DMS 273 treated with DMSO at 0.1 percent for 48 hours (cell line): ENCODE measurements around the gene CFAP206.

Experiments
- DNase-seq: peaks from one replicate; lab custom pipeline; 2025; lab: John Stamatoyannopoulos, UW

Gene CFAP206, protein sequence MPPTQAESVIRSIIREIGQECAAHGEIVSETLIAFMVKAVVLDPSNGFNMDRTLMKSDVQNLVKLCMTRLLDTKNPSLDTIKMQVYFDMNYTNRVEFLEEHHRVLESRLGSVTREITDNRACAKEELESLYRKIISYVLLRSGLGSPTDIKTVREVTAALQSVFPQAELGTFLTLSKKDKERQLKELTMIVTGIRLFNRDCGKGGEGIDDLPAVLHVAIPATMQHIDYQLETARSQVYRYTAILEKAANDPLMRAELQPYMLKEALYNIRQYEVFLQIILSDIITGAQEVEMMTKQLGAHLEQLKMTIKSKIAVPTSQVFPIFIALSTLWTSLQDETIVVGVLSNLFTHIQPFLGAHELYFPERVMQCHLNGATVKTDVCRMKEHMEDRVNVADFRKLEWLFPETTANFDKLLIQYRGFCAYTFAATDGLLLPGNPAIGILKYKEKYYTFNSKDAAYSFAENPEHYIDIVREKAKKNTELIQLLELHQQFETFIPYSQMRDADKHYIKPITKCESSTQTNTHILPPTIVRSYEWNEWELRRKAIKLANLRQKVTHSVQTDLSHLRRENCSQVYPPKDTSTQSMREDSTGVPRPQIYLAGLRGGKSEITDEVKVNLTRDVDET

DNA sequence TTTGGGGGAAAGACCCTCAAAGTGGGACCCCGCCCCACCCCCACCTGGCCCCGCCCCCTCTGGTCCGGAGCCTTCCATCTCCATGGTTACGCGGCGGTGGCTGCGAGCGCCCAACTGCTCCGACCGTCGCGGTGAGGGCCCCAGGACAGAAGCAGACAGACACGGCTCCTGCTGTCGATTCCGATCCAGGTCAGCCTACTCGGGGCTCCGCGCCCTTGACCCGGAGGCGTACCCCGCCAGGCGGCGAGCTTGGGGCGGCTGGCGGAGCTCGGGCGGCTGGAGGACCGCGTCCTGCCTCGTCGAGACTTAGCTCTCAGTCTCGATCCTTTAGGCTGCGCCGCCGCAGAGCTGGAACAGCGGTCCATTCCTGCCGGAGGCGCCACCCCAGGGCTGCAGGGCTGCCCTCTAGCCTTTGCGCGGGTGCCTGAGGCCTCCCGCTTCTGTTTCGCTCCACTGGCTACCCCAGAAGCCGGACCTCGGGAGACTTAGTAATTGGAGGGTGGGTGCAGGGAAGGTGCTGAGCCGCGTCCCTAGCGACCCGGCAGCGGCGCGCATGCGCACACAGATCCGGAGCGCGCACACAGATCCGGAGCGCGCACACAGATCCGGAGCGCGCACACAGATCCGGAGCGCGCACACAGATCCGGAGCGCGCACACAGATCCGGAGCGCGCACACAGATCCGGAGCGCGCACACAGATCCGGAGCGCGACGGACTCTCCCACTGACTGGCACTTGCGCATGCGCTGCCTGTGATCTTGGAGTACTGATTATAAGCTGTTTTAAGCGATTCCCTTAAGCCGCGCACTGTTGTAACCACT, at the start of gene CFAP206:
Gene CFAP206 (plus strand): TSS at position 72 of the 820 bp plus-strand sequence. CDS start 1,868 bp downstream, outside the sequence.
- peak; percentile 76 for DNase-seq

DNA sequence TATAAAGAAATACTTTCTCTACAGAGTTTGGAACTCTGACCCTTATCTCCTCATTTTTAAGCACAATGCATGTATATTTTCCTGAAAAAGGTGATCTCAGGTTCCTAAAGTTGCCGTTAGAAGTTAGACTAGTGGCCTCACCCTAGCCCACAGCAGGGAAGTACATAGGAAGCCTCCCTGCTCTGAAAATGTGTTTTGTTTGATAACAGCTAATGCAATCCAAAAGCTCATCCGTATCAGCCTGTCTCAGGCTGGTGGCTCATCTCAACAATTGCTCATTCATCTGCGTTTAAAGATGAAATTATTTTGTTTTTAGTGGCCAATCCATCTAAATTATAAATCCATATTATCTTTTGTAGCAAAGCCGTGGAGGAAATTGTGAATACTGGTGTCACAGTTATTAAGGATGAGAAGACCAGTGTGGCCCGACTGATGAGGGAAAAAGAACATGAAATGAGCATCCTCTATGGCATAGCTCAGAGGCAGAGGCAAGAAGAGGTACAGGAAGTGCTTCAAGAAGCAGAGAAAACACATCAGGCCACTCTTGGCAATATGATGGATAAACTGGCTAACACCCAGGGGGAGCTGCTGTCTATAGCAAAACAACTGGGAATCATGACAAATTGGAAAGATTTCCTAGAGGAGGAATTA, 43.0 kb upstream of the CFAP206 start:
- DNase-seq, result no peak

DNA sequence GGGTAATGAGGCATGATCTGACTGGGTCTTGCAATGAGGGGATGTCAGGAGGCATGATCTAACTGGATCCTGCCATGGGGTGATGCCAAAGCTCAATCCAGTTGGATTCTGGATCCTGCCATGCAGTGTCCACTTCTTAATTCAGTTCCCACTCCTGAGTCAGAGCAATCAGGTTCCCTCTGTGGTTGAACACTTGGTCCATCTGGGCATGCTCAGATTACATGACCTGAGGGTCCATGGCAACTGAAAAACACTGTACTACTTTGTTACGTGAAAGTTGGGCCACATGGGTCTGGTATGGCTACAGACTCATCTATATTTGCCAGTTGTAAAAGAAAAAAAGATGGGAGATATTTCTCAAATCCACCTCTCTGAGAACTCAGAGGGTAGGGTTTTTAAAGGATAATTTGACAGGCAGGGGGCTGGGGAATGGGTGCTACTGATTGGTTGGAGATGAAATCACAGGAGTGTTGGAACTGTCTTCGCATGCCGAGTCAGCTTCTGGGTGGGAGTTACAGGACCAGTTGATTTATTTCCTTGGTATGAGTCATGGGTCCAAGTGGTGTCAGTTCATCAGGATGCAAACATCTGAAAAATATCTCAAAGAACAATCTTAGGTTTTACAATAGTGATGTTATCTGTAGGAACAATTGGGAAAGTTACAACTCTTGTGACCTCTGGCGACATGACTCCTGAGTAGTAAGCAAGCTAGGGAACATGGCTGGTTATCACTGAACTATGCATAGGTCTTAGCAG, 41.5 kb upstream of the CFAP206 start:
- no peak for DNase-seq

DNA sequence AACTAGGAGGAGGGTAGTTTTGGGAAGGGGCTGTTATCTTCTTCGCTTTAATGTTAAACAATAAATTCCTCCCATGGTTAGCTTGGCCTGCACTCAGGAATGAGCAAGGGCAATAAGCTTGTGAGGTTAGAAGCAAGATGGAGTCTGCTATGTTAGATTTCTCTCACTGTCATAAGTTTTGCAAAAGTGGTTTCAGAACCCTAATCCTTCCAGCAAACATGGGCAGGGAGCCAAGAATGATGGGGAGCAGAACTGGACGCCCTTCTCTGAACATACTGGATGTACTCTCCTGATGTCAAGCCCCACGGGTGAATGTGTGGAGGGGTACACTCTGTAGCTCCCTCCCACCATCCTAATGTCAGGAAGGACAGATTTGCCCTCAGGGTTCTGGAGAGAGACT, 40.9 kb upstream of the CFAP206 start:
- DNase-seq, result no peak

DNA sequence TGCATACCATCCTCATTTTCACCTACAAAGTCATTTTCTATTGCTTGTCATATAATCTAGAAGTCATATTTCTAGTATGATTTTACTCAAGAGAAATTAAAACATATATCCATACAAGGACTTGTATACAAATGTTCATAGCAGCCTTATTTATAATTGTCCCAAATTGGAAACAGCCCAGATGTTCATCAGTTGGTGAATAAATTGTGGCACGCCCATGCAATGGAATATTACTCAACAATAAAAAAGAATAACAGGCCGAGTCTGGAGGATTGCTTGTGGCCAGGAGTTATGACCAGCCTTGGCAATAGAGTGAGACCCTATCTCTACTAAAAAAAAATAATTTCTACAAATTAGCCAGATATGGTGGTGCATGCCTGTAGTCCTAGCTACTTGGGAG, 34.4 kb upstream of the CFAP206 start:
- DNase-seq, result no peak

DNA sequence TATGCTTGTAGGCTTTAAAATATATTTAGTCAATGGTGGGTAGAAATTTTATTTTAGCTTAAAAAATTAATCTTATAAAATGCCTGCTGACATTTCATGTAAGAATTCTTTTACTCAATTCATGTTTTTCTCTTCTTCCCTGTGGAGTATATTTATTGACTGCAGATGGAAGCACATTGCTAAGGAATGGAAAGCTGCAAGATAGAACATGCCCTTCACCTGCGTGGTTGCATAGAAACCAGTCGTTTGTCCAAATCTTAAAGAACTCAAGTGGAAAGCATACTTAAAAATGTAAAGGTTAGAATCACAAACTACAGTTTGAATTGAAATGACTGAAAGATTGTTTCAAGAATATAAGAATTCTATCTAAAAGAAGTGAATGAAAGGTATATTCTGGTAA, 32.5 kb upstream of the CFAP206 start:
- no peak for DNase-seq

DNA sequence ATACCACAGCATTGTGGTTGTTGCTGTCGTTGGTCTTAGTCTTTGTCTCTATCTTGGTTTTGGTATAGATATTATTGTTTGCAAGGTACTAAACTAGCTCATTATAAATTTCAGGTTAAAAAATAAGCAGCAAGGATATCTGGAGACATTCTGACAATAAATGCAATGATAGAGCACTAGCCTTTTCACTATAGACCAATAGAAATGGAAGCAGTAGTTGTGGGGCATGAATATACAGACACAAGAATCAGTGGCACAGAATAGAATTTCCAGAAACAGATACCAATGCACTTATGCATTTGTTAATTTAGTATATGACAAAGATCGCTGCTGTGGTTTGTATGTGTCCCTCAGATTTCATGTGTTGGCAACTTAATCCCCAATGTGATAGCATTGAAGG, 31.1 kb upstream of the CFAP206 start:
- no peak for DNase-seq

DNA sequence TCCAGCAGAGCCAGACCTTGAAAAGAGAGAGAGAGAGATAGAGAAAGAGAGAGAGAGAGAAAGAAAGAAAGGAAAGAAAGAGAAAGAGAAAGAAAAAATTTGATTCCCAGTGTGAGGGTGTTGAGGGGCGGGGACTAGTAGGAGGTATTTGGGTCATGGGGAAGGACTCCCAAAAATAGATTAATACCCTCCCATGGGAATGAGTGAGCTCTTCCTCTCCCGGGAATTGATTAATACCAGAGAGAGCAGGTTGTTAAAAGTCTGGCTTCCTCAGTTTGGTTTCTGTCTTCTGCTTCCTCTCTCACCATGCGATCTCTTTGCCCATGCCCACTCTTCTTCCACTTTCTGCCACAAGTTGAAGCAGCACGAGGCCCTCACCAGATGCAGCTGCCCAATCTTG, 28.8 kb upstream of the CFAP206 start:
- DNase-seq, result no peak

DNA sequence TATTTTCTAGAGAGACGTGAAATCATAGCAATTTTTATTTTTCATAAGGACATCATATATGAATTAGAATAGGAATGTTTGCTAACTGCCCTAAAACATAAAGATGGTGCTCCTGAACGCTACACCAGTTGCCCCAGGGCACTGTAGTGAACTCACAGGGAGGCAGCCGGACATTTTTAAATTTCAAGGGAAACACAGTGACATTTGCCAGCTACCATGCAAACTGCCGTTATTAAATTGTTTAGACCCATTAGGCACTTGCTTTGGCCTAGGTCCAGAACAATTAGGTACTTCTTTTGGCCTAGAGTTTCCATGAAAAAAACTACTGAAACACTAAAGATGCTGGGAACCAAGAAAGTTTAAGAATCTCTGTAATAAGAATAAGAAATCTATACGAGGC, 24.9 kb upstream of the CFAP206 start:
- DNase-seq, result no peak

DNA sequence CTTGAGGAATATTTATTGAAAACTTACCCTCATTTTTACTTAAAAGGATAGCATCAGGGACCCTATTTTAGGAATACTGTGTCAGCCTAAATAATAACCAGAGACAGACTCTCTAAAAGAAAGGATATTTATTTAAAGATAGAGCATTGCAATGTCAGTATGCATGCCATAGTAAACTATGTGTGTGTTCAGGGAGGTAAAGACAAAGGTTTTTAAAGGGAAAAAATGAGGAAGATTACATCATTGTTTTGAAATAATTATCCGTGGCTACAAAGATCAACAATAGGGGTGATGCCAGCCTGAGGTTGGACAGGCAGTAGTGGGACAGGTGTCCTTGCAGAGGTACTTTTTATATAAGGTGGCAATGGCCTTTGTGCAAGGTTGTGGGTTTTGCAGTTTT, 23.7 kb upstream of the CFAP206 start:
- DNase-seq, result no peak

DNA sequence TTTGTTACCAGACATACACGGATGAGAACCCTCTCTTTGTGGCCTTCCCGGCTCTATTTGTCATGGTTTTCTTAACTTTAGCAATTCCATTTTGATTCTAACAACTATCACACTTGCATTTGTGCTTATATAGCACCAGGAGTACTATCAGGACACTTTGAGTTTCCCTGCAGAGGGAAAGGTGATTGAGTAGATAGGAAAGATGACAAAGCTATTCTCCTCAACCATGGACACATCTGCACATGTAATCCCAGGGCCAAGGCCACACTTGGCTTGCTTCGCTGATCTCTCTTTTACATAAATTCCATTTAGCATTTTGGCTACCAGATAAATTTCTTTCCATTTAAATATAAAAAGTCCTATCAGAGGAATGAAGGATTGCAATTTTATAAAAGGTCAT, 23.3 kb upstream of the CFAP206 start:
- DNase-seq, result no peak

DNA sequence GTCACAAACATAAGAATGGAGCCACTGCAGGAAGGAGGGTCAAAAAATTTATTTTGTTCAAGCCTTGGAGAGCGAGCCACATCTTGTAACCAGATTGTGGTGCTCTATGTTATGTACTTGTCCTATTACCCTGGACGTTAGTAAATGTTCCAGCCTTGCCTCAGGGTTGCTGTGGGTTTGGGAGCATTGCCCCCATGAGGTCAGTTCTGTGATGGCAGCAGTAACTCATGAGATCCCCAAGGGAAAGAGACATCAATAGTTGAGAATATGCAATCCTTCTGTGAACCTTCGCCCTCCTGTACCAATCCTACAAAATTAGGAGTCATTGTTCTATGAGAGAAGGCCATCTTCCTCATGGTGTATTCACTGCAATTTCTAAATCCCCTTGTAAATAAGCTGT, 16.4 kb upstream of the CFAP206 start:
- DNase-seq, result no peak

DNA sequence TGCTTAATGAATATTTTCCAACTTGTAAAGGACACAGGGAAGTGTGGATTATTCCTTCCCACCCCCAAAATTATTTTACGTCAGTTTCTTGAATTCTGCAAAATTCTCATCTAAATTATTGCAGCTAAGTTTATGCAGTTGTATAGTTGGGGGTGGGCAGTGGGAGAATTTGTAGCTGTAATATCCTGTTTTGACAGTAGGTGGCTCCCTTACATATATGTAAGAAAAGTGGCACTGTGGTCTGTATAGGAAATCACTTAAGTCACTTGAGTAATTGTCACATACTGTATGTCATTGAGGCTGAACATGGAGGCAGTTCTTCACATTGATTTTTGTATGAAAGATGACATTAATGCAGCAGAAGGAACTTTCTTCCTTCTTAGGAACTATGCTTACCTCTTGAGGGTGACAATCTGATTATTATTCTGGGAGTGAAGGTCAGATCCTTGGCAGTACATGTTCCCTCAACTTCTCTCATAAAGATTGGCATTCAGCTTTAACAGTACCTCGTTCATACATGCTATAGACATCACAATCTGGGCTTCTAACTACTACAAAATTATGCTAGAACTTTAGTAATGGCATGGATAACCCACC, 14.6 kb upstream of the CFAP206 start:
- peak; percentile 52 for DNase-seq

DNA sequence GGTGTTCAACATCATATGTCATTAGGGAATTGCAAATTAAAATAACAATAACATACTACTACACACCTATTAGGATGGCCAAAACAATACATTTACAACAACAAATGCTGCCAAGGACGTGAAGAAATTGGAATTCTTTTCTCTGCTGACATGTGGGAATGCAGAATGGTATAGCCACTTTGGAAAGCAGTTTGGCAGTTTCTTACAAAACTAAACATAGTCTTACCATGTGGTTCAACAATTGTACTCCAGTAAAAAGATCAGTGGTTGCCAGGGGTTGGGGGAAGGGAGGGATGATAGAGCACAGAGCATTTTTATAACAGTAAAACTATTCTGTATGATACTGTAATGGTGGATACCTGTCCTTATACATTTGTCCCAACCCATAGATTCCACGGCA, 12.3 kb upstream of the CFAP206 start:
- no peak for DNase-seq

DNA sequence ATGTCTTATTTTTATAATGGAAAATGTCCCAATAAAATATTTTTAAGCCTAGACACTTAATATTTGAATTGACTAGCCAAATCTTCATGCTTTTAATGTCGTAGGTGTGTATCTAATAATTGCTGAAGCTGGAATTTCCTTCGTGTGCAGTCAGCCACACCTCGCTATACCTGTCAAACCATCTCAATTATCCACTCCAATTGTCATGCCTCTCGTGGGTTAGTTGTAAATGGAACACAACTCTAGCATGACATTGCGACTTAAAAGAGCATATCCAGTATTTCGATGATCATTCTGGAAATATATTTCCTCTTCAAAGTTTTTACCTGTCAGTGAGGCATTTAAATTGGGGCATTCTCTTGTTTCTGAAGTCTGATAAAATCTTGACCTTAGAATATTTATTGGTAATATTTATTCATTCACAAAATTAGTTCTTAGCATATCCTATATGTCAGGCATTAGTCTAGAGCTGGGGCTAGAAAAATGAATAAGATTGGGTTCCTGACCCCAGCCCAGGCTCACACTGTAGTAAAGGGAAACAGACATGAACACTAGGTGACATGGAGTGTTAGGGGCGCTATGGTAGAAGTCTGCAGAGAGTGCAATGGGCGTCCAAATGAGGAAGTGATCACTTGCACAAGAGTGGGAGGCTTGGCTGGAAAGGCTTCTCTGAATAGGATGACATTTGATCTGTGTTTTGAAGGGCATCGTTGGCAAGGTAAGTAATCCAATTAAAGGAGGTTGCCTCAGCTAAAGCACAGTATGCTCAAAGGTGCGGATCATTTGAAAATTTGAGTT, 11.0 kb upstream of the CFAP206 start:
- DNase-seq, result no peak

DNA sequence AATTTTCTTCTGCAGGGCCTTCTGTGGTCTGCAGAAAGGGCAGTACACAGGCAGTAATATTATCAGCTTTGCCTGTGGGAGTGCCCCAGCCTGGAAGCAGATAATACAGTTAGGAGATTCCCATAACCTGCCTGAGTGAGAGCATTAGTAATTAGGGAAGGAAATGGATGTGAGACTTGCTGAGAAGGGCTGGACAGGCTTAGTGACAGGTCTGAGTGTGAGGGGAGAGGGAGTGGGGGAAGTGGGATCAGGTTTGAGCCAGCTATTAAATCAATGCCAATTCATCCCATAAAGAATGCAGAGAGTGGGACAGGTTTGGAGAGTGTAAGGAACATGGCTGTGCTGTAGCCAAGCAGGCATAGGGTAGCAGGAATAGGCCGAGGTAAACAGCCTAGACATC, 10.1 kb upstream of the CFAP206 start:
- no peak for DNase-seq

DNA sequence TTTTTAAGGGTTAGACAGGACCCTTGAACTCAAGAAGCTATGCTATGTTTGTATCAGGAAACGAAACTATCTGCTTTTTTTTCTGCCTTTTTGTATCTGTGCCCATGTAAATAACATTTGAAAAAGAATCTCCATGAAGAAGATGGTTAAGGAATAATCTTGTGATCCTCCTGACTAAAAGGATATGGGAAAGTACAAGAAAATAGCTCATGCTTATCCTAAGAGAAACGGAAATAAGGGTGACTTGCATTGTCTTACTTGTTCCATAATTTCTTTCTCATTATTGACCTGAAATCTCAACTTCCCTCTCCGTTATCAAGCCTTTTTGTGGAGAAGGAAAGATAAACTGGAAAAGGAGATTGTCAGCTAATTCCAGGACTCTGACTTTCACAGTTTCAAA, 5.9 kb upstream of the CFAP206 start:
- no peak for DNase-seq

DNA sequence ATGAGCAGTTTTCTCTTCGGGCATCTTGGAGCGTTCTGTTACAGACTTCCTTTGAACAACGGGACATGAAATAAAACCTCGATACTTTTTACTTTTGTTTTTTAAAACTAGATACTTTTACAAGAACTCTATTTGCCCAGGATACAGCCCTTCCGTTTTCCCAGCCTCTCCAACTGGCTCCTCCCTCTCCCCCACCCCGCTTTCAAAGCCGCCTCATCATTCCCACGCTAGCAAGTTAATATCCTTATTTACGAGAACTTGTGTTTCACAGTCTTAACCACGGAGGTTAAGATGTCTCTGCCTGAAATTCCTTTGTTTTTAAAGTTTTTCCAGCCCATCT, 241 bp upstream of the CFAP206 start:
- DNase-seq, result peak; percentile 53

DNA sequence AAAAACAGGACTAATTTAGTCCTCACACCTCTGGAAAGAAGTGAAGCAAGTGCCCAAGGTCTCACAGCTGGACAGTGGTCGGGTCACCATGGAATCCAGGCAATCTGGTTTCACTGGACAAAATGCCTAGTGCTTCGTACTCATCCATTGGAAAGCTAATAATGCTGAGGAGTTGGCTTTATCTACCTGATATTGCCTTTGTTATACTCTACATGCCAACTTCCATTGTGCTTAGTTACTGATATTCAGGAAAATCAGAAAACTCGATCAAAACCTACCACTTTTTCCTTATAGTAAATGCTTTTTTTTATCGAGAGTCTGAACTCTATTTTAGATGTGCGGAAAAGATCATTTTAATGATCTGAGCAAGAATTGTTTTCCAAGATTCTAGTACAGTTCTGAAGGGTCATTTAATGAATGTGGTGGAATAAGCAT, 966 bp downstream of the CFAP206 start:
- DNase-seq, result no peak

DNA sequence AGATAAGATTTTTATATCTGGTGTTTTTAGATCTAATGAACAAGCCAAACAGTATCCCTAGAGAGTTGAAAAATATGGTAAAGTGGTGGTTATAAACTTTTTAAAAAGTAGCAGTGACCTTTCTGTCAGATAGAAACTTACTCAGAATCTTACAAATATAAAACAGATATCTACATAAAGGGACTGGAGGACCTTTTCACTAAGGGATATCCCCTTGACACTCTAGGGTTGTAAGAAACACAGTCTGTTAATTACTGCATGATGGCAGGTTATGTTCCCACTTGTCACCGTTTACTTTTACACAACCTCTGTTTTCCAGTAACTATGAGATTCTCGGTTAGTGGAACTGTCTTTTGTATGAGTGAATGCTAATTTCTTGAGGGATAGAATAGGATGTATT, 11.5 kb downstream of the CFAP206 start:
- no peak for DNase-seq
